Measurements from ENCODE around the gene SNRNP200. TPM values are rescaled to one million over a fixed set of nuclear protein-coding genes. Genes with fewer than 3 reads are reported as not detected.

The SNRNP200 gene
- total and polyA plus RNA-seq, 8 donors = 82.7 to 209 (median 195) TPM

GRCh38 chr2:96247896-96248295, 57.5 kb downstream of the SNRNP200 start:
- Histone ChIP-seq H3K27me3 (no peaks in the 10 kb centered on the region), H3K4me3 (no peak overlapping the region), H3K4me1 (peaks cover 6 to 75% of the 10 kb centered on the region in 2 donors), H3K36me3 (peaks cover 0 to 28% of the 10 kb centered on the region in 2 donors), H3K27ac (no peak overlapping the region), H3K9me3 (no peaks in the 10 kb centered on the region)
- intact Hi-C loops (cut with DNase I) = no loop called here
- DNase-seq (no peak), ATAC-seq (no peak)
- no peak for TF ChIP-seq CTCF (IDR thresholded peaks at IDR 0.05)

GRCh38 chr2:96247009-96247408, 58.3 kb downstream of the SNRNP200 start:
- intact Hi-C loops (cut with DNase I) = no loop called here
- no peak for DNase-seq
- peak; percentile 20 for ATAC-seq
- H3K4me3 ChIP-seq = no peak overlapping the region
- TF ChIP-seq CTCF (IDR thresholded peaks at IDR 0.05) = no peak
- H3K9me3 ChIP-seq = no peaks in the 10 kb centered on the region
- H3K27me3 ChIP-seq = no peaks in the 10 kb centered on the region
- H3K27ac ChIP-seq = peak overlapping the region in 1 of 2 donors; percentile 84
- peaks cover 6 to 76% of the 10 kb centered on the region in 2 donors for H3K4me1 ChIP-seq
- H3K36me3 ChIP-seq = peaks cover 0 to 19% of the 10 kb centered on the region in 2 donors

- H3K27ac ChIP-seq = peak overlapping the region in 1 of 2 donors; percentile 84
- TF ChIP-seq CTCF (IDR thresholded peaks at IDR 0.05) = no peak
- no peaks in the 10 kb centered on the region for H3K9me3 ChIP-seq
- intact Hi-C loops (cut with DNase I) = no loop called here
- peaks cover 4 to 78% of the 10 kb centered on the region in 2 donors for H3K4me1 ChIP-seq
- DNase-seq (peak in 1 of 4 donors; percentile 59), ATAC-seq (peak; percentile 53)
- H3K36me3 ChIP-seq = peaks cover 0 to 9% of the 10 kb centered on the region in 2 donors
- H3K4me3 ChIP-seq = no peak overlapping the region
- no peaks in the 10 kb centered on the region for H3K27me3 ChIP-seq
Measured at GRCh38 chr2:96245609-96246390, 59.5 kb downstream of the SNRNP200 start.

GRCh38 chr2:96243843-96244242, 61.5 kb downstream of the SNRNP200 start:
- H3K27ac ChIP-seq = no peak overlapping the region
- no peaks in the 10 kb centered on the region for H3K27me3 ChIP-seq
- no peak overlapping the region for H3K4me3 ChIP-seq
- DNase-seq (no peak), ATAC-seq (no peak)
- H3K9me3 ChIP-seq = no peaks in the 10 kb centered on the region
- no peak for TF ChIP-seq CTCF (IDR thresholded peaks at IDR 0.05)
- H3K36me3 ChIP-seq = no peaks in the 10 kb centered on the region
- H3K4me1 ChIP-seq = peaks cover 0 to 64% of the 10 kb centered on the region in 2 donors
- intact Hi-C loops (cut with DNase I) = no loop called here

- intact Hi-C loops (cut with DNase I) = no loop called here
- ATAC-seq (peak; percentile 82), DNase-seq (peak in 1 of 4 donors; percentile 74)
- Histone ChIP-seq H3K27ac (peak overlapping the region; percentile 83 to 96), H3K4me3 (no peak overlapping the region), H3K9me3 (no peaks in the 10 kb centered on the region), H3K27me3 (no peaks in the 10 kb centered on the region), H3K36me3 (no peaks in the 10 kb centered on the region), H3K4me1 (peaks cover 0 to 48% of the 10 kb centered on the region in 2 donors)
- no peak for TF ChIP-seq CTCF (IDR thresholded peaks at IDR 0.05)
Measured at GRCh38 chr2:96241900-96242611, 63.3 kb downstream of the SNRNP200 start.

All from left lung (tissue), 10 donors.